Fibroblast of the conjunctiva (primary cell): Measurements from ENCODE around the gene ANKUB1.

Experiments used
- DNase-seq: peaks from one replicate; pipeline ENCODE4 v3.0.0-alpha.2; 2010; ENCODE audit warnings: low read depth

Gene ANKUB1

GRCh38 chr3:149809699-149810098 is 17.3 kb upstream of the ANKUB1 start:
- no peak for DNase-seq

- DNase-seq, result peak; percentile 65
These were observed 16.0 kb upstream of the ANKUB1 start for GRCh38 chr3:149808209-149808829.

- no peak for DNase-seq
These were observed 13.9 kb upstream of the ANKUB1 start for GRCh38 chr3:149806171-149806778.

GRCh38 chr3:149801639-149802038 is 9.3 kb upstream of the ANKUB1 start:
- DNase-seq, result no peak

- DNase-seq, result no peak
These were observed 8.8 kb upstream of the ANKUB1 start for GRCh38 chr3:149801195-149801594.

GRCh38 chr3:149800693-149801092 is 8.3 kb upstream of the ANKUB1 start:
- DNase-seq, result no peak

GRCh38 chr3:149796026-149796425 is 3.7 kb upstream of the ANKUB1 start:
- no peak for DNase-seq

- no peak for DNase-seq
These were observed 1.7 kb downstream of the ANKUB1 start for GRCh38 chr3:149790698-149791097.

- no peak for DNase-seq
These were observed 2.1 kb downstream of the ANKUB1 start for GRCh38 chr3:149790268-149790667.

GRCh38 chr3:149784064-149784704 is 8.2 kb downstream of the ANKUB1 start:
- no peak for DNase-seq

GRCh38 chr3:149783576-149783975 is 8.8 kb downstream of the ANKUB1 start:
- no peak for DNase-seq

- no peak for DNase-seq
These were observed 10.6 kb downstream of the ANKUB1 start for GRCh38 chr3:149781741-149782140.

GRCh38 chr3:149781211-149781610 is 11.1 kb downstream of the ANKUB1 start:
- DNase-seq, result no peak

GRCh38 chr3:149777414-149778214 is 14.7 kb downstream of the ANKUB1 start:
- no peak for DNase-seq

GRCh38 chr3:149776170-149776569 is 16.2 kb downstream of the ANKUB1 start:
- DNase-seq, result no peak

- no peak for DNase-seq
These were observed 19.5 kb downstream of the ANKUB1 start for GRCh38 chr3:149772861-149773260.

GRCh38 chr3:149771652-149772271 is 20.6 kb downstream of the ANKUB1 start:
- no peak for DNase-seq

- no peak for DNase-seq
These were observed 22.1 kb downstream of the ANKUB1 start for GRCh38 chr3:149770246-149770645.

- no peak for DNase-seq
These were observed 23.6 kb downstream of the ANKUB1 start for GRCh38 chr3:149768704-149769103.

GRCh38 chr3:149767720-149768119 is 24.6 kb downstream of the ANKUB1 start:
- DNase-seq, result no peak

- peak; percentile 26 for DNase-seq
These were observed 26.5 kb downstream of the ANKUB1 start for GRCh38 chr3:149765762-149766334.

- no peak for DNase-seq
These were observed 28.1 kb downstream of the ANKUB1 start for GRCh38 chr3:149764302-149764701.
